OCI-LY7 (cell line): ENCODE measurements around the gene STKLD1.
"Not testable (repeated sequence)": the region's sequence is repeated elsewhere in the genome, so short reads cannot be mapped to it uniquely, and the experiment has no call there.

Experiments
- CTCF ChIP-seq: fragments of 200-600 bp; sonication (generic); conservative IDR thresholded peaks from 2 replicates; pipeline ENCODE4 v1.5.1; 2014; ENCODE audit warnings: mild to moderate bottlenecking, antibody characterized with exemption, low read length, moderate library complexity, mixed read lengths
- EZH2phosphoT487 ChIP-seq: fragments of 200-600 bp; sonication (generic); IDR thresholded peaks from 2 replicates; pipeline ENCODE4 v1.6.1; 2018; ENCODE audit warnings: low read depth, borderline replicate concordance, mild to moderate bottlenecking, mixed run types, antibody characterized with exemption, low read length, moderate library complexity, mixed read lengths

GRCh38 chr9:133391449-133391848 lies 15.3 kb downstream of the STKLD1 start:
- not testable (repeated sequence) for TF ChIP-seq CTCF, EZH2phosphoT487
